PC-9 (cell line): ENCODE data around the gene EFEMP2. TPM values are rescaled to one million over a fixed set of nuclear protein-coding genes. Genes with fewer than 3 reads are reported as not detected.
A peak's percentile ranks its signal among the peaks of the same experiment; 100 is the strongest.

Experiments used
- BruUV-seq: library from RNA; stranded (reverse); fragments of 400-500 nt; replicated peaks from 2 replicates; lab custom pipeline; 2021; lab: Mats Ljungman, UMichigan
- CTCF ChIA-PET: fragments of 300-600 bp; sonication (Branson Sonifier 250); formaldehyde crosslinking; loops from one replicate; lab custom pipeline; 2022; ENCODE audit warnings: antibody characterized with exemption; lab: Charles Lee
- POLR2A ChIA-PET: fragments of 300-600 bp; sonication (Branson Sonifier 250); formaldehyde crosslinking; loops from one replicate; lab custom pipeline; 2022; ENCODE audit warnings: antibody characterized with exemption; ENCODE audit not compliant: unreplicated experiment; lab: Charles Lee
- DNase-seq, 2 experiments: peaks; one replicate each; pipeline versions ENCODE4 v3.0.0 to v3.0.0-alpha.2; 2015 to 2022; ENCODE audit warnings: mixed read lengths in 1 of 2
- H2AFZ ChIP-seq: fragments of 200-600 bp; sonication (generic); 2 replicates; pipeline ENCODE4 v1.8.1; 2017; ENCODE audit warnings: antibody characterized with exemption
- H3F3A ChIP-seq: fragments of 200-600 bp; sonication (generic); 2 replicates; pipeline ENCODE4 v1.8.1; 2017; ENCODE audit warnings: antibody characterized with exemption, mild to moderate bottlenecking, low read depth; ENCODE audit not compliant: insufficient read depth
- H3K27ac ChIP-seq: fragments of 200-600 bp; sonication (generic); 2 replicates; pipeline ENCODE4 v1.6.1; 2016; ENCODE audit warnings: mixed run types
- H3K27me3 ChIP-seq: fragments of 200-600 bp; sonication (generic); 2 replicates; pipeline ENCODE4 v1.6.1; 2016; ENCODE audit warnings: low read depth, mixed run types; ENCODE audit not compliant: insufficient read depth
- H3K36me3 ChIP-seq: fragments of 200-600 bp; sonication (generic); 2 replicates; pipeline ENCODE4 v1.6.1; 2016; ENCODE audit warnings: low read depth, mixed run types
- H3K4me1 ChIP-seq: fragments of 200-600 bp; sonication (generic); replicated peaks from 2 replicates; pipeline ENCODE4 v1.6.1; 2016; ENCODE audit warnings: mixed run types; ENCODE audit not compliant: insufficient read depth
- H3K4me2 ChIP-seq: fragments of 200-600 bp; sonication (generic); 2 replicates; pipeline ENCODE4 v1.6.1; 2017; ENCODE audit warnings: mixed run types
- H3K4me3 ChIP-seq: fragments of 200-600 bp; sonication (generic); 2 replicates; pipeline ENCODE4 v1.6.1; 2016; ENCODE audit warnings: mixed run types
- H3K79me2 ChIP-seq: fragments of 200-600 bp; sonication (generic); 2 replicates; pipeline ENCODE4 v1.6.1; 2017; ENCODE audit warnings: low read depth, mixed run types
- H3K9me2 ChIP-seq: fragments of 200-600 bp; sonication (generic); 2 replicates; pipeline ENCODE4 v1.8.1; 2017; ENCODE audit warnings: mild to moderate bottlenecking; ENCODE audit not compliant: insufficient read depth
- H3K9me3 ChIP-seq: fragments of 200-600 bp; sonication (generic); 2 replicates; pipeline ENCODE4 v1.8.1; 2016; ENCODE audit warnings: low read depth; ENCODE audit not compliant: insufficient read depth
- H4K20me1 ChIP-seq: fragments of 200-600 bp; sonication (generic); 2 replicates; pipeline ENCODE4 v1.8.1; 2017; ENCODE audit not compliant: insufficient read depth
- EZH2 ChIP-seq: fragments of 200-600 bp; sonication (generic); IDR thresholded peaks from 2 replicates; pipeline ENCODE4 v1.8.0; 2017; ENCODE audit warnings: antibody characterized with exemption, low read depth
- intact Hi-C: fragments of 100-400 bp; cut with micrococcal nuclease; formaldehyde crosslinking; loops from one replicate; pipeline ENCODE4 v1.10.0; 2022; ENCODE audit not compliant: unreplicated experiment
- total RNA-seq: library from RNA; stranded (reverse); gene quantifications from 2 replicates; pipeline ENCODE4 v1.2.3, GENCODE V29; 2021
- TF ChIP-seq, protein P1 (sequence below): fragments of 200-600 bp; sonication (generic); conservative IDR thresholded peaks from 2 replicates; pipeline ENCODE4 v1.6.1; 2017; ENCODE audit warnings: mixed run types, antibody characterized with exemption, mild to moderate bottlenecking, moderate library complexity

Gene EFEMP2
- total RNA-seq, 1 experiment from 2014 or later = 18.1 TPM

GRCh38 chr11:65907878-65908277 lies 35.3 kb upstream of the EFEMP2 start:
- no peaks in the 10 kb centered on the region for H4K20me1 ChIP-seq
- H3K27me3 ChIP-seq = no peaks in the 10 kb centered on the region
- no peak overlapping the region for H3K4me2 ChIP-seq
- H3K4me1 ChIP-seq = peaks cover 70% of the 10 kb centered on the region
- H3K27ac ChIP-seq = no peak overlapping the region
- no peaks in the 10 kb centered on the region for H3K79me2 ChIP-seq
- ChIA-PET POLR2A (no interaction called here), CTCF (interaction anchor here (0.6 kb wide), 1 partner anchor 8 kb away, joined by 10 read pairs; no protein-coding TSS in a partner anchor)
- no peak for TF ChIP-seq EZH2
- TF ChIP-seq, protein P1, sequence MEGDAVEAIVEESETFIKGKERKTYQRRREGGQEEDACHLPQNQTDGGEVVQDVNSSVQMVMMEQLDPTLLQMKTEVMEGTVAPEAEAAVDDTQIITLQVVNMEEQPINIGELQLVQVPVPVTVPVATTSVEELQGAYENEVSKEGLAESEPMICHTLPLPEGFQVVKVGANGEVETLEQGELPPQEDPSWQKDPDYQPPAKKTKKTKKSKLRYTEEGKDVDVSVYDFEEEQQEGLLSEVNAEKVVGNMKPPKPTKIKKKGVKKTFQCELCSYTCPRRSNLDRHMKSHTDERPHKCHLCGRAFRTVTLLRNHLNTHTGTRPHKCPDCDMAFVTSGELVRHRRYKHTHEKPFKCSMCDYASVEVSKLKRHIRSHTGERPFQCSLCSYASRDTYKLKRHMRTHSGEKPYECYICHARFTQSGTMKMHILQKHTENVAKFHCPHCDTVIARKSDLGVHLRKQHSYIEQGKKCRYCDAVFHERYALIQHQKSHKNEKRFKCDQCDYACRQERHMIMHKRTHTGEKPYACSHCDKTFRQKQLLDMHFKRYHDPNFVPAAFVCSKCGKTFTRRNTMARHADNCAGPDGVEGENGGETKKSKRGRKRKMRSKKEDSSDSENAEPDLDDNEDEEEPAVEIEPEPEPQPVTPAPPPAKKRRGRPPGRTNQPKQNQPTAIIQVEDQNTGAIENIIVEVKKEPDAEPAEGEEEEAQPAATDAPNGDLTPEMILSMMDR = no peak
- H3F3A ChIP-seq = peaks cover 60% of the 10 kb centered on the region
- H3K36me3 ChIP-seq = no peaks in the 10 kb centered on the region
- intact Hi-C loops = no loop called here
- H3K9me3 ChIP-seq = no peaks in the 10 kb centered on the region
- H3K9me2 ChIP-seq = no peaks in the 10 kb centered on the region
- H2AFZ ChIP-seq = no peak overlapping the region
- no TSS peak for BruUV-seq
- DNase-seq = no peak
- no peak overlapping the region for H3K4me3 ChIP-seq

DNA sequence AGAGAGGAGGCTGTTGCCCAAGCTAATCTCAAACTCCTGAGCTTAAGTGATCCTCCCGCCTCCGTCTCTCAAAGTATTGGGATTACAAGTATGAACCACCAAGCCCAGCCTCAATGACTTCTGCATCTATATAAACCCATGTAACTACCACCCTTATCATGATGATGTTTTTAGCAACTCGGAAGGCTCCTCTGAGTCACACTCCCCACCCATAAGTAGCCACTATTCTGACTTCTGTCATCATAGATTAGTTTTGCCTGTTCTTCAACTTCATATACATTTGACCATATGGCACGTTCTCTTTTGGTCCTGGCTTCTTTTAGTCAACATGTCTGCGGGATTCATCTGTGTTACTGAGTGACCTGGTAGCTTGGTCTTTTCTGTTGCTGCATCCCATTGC lies 34.0 kb upstream of the EFEMP2 start:
- Histone ChIP-seq H3K9me2 (no peaks in the 10 kb centered on the region), H2AFZ (no peak overlapping the region), H3K9me3 (no peaks in the 10 kb centered on the region), H3K36me3 (no peaks in the 10 kb centered on the region), H3K4me3 (no peak overlapping the region), H3K27ac (peak overlapping the region; percentile 42), H3K79me2 (peaks cover 2% of the 10 kb centered on the region), H3K4me2 (peak overlapping the region; percentile 13; the same call in 1 of the 2 replicates), H3K27me3 (no peaks in the 10 kb centered on the region), H3K4me1 (peaks cover 70% of the 10 kb centered on the region), H4K20me1 (no peaks in the 10 kb centered on the region), H3F3A (peaks cover 66% of the 10 kb centered on the region)
- BruUV-seq = no TSS peak
- intact Hi-C loops = no loop called here
- no peak for TF ChIP-seq EZH2
- TF ChIP-seq, protein P1 = no peak
- ChIA-PET POLR2A (interaction anchor here (0.6 to 0.8 kb wide), 3 partner anchors 16 to 355 kb away, joined by 3 to 10 read pairs (median 5); partner anchors contain the start of gene CCDC85B), CTCF (no interaction called here)
- no peak for DNase-seq

GRCh38 chr11:65903715-65904114 lies 31.1 kb upstream of the EFEMP2 start:
- Histone ChIP-seq H2AFZ (0 out of 2 replicates have a peak overlapping the region, but pooled peaks have one; percentile 5), H3K27ac (peak overlapping the region; percentile 76), H3K4me2 (peak overlapping the region; percentile 74), H3K9me2 (no peaks in the 10 kb centered on the region), H3K79me2 (peaks cover 22% of the 10 kb centered on the region), H3K9me3 (no peaks in the 10 kb centered on the region), H3F3A (peaks cover 55% of the 10 kb centered on the region), H4K20me1 (peaks cover 4% of the 10 kb centered on the region), H3K36me3 (peaks cover 3% of the 10 kb centered on the region; the same call in 1 of the 2 replicates), H3K4me1 (peaks cover 59% of the 10 kb centered on the region), H3K27me3 (no peaks in the 10 kb centered on the region), H3K4me3 (no peak overlapping the region)
- no TSS peak for BruUV-seq
- TF ChIP-seq, protein P1 = no peak
- no peak for TF ChIP-seq EZH2
- POLR2A ChIA-PET = interaction anchor here (1.0 kb wide), 1 partner anchor 9 kb away, joined by 6 read pairs; no protein-coding TSS in a partner anchor
- CTCF ChIA-PET = interaction anchor here (0.6 to 1.4 kb wide), 4 partner anchors 8 to 71 kb away, joined by 3 to 11 read pairs (median 4); no protein-coding TSS in a partner anchor
- intact Hi-C loops = loop anchor here (1.0 kb wide), 1 partner anchor 12 kb away; no protein-coding TSS in a partner anchor
- no peak for DNase-seq
